HL-60 (cell line): ENCODE results near the gene MYO1B.

Source experiments
- POLR2AphosphoS5 ChIP-seq: IDR thresholded peaks from 2 replicates; pipeline ENCODE4 v1.6.1; 2012; ENCODE audit warnings: low read depth
- TF ChIP-seq, protein P1 (sequence below): IDR thresholded peaks from one replicate; pipeline ENCODE4 v1.5.1; 2011; ENCODE audit warnings: low read length, control low read depth, inconsistent platforms; ENCODE audit not compliant: insufficient read depth

DNA sequence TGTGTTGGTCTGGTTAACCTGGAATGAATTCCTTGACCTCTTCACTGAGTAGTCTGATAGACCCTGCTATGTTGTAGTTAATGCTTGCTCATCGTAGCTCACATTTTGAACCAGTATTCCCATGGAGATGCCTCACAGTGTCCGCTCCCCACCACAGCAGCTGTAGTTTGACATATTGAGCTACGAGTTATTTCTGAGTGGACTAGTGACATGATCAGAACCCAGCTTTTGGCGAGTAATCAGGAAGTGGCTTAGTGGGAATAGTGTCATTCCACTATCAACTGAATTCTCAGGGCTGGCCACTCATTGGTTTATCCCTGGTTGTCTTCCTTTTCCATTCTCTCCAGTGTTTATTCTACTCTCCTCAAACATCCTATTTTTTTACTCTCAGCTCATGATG is 102.7 kb downstream of the MYO1B start:
- TF ChIP-seq, protein P1, sequence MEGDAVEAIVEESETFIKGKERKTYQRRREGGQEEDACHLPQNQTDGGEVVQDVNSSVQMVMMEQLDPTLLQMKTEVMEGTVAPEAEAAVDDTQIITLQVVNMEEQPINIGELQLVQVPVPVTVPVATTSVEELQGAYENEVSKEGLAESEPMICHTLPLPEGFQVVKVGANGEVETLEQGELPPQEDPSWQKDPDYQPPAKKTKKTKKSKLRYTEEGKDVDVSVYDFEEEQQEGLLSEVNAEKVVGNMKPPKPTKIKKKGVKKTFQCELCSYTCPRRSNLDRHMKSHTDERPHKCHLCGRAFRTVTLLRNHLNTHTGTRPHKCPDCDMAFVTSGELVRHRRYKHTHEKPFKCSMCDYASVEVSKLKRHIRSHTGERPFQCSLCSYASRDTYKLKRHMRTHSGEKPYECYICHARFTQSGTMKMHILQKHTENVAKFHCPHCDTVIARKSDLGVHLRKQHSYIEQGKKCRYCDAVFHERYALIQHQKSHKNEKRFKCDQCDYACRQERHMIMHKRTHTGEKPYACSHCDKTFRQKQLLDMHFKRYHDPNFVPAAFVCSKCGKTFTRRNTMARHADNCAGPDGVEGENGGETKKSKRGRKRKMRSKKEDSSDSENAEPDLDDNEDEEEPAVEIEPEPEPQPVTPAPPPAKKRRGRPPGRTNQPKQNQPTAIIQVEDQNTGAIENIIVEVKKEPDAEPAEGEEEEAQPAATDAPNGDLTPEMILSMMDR, result no peak
- no peak for TF ChIP-seq POLR2AphosphoS5
